Smooth muscle cell (in vitro differentiated cells): ENCODE measurements around the gene GTF2H3. TPM values are rescaled to one million over a fixed set of nuclear protein-coding genes. Genes with fewer than 3 reads are reported as not detected.

Experiments used
- DNase-seq: peaks from one replicate; lab custom pipeline; 2025; ENCODE audit not compliant: unreplicated experiment; lab: John Stamatoyannopoulos, UW
- H2AFZ ChIP-seq: fragments of 200-600 bp; sonication (generic); 2 replicates; pipeline ENCODE4 v1.6.0; 2016; ENCODE audit warnings: antibody characterized with exemption, low read depth, mild to moderate bottlenecking
- H3F3A ChIP-seq: fragments of 200-600 bp; sonication (generic); 2 replicates; pipeline ENCODE4 v1.6.0; 2017; ENCODE audit warnings: antibody characterized with exemption, low read depth
- H3K27ac ChIP-seq: fragments of 200-600 bp; sonication (generic); 2 replicates; pipeline ENCODE4 v1.5.1; 2016; ENCODE audit warnings: low read depth, mild to moderate bottlenecking
- H3K27me3 ChIP-seq: fragments of 200-600 bp; sonication (generic); 2 replicates; pipeline ENCODE4 v1.6.1; 2016; ENCODE audit warnings: low read depth, mild to moderate bottlenecking
- H3K36me3 ChIP-seq: fragments of 200-600 bp; sonication (generic); 2 replicates; pipeline ENCODE4 v1.5.1; 2016; ENCODE audit warnings: low read depth
- H3K4me1 ChIP-seq: fragments of 200-600 bp; sonication (generic); 2 replicates; pipeline ENCODE4 v1.5.1; 2016; ENCODE audit warnings: low read depth
- H3K4me2 ChIP-seq: fragments of 200-600 bp; sonication (generic); 2 replicates; pipeline ENCODE4 v1.6.0; 2016; ENCODE audit warnings: mild to moderate bottlenecking
- H3K4me3 ChIP-seq: fragments of 200-600 bp; sonication (generic); 2 replicates; pipeline ENCODE4 v1.5.1; 2016; ENCODE audit warnings: mild to moderate bottlenecking
- H3K79me2 ChIP-seq: fragments of 200-600 bp; sonication (generic); 2 replicates; pipeline ENCODE4 v1.6.0; 2016; ENCODE audit warnings: low read depth, mild to moderate bottlenecking
- H3K9ac ChIP-seq: fragments of 200-600 bp; sonication (generic); 2 replicates; pipeline ENCODE4 v1.6.0; 2016; ENCODE audit warnings: low read depth
- H3K9me3 ChIP-seq: fragments of 200-600 bp; sonication (generic); replicated peaks from 2 replicates; pipeline ENCODE4 v1.5.1; 2016; ENCODE audit warnings: low read depth
- H4K20me1 ChIP-seq: fragments of 200-600 bp; sonication (generic); 2 replicates; pipeline ENCODE4 v1.6.0; 2016; ENCODE audit warnings: low read depth
- CTCF ChIP-seq: fragments of 200-600 bp; sonication (generic); IDR thresholded peaks from 2 replicates; pipeline ENCODE4 v1.5.1; 2017; ENCODE audit warnings: borderline replicate concordance, mild to moderate bottlenecking, antibody characterized with exemption; ENCODE audit not compliant: insufficient read depth, poor library complexity, severe bottlenecking
- WGBS: methylation state at CpG from one replicate; pipeline ENCODE4 v1.1.7; 2016; ENCODE audit warnings: low lambda C conversion rate; 5-methylcytosine and 5-hydroxymethylcytosine counted together
- polyA plus RNA-seq: library from polyadenylated mRNA; unstranded; fragments of >200 nt; fragmentation: Nextera tagmentation; extraction: Ambion mirVana; gene quantifications from 2 replicates; pipeline ENCODE4 v1.2.1, GENCODE V29; 2016
- total RNA-seq: library from RNA; depleted of rRNA; stranded (reverse); fragments of >200 nt; gene quantifications from 2 replicates; pipeline ENCODE4 v1.2.3, GENCODE V29; 2014

Gene GTF2H3
- total and polyA plus RNA-seq, 2 experiments from 2014 or later = 10.8 to 43.2 TPM

DNA sequence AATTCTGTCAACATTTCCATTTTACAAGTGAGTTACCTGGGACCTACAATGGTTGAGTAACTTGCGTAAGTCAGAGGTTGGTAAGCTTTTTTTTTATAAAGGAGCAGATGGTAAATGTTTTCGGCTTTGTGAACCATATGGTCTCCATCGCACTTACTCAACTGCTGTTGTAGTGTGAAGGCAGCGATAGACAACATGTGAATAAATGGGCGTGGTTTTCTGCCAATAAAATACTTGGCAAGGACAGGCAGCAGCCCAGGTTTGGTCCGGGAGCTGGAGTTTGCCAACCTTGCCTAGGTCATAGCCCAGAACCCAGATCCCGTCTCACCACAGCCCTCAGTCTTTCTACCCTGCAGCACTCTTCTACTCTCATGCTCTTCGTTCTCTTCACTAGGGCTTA lies 25.4 kb upstream of the GTF2H3 start:
- H3K9me3 ChIP-seq = no peaks in the 10 kb centered on the region
- H3K27ac ChIP-seq = no peak overlapping the region
- peaks cover 26% of the 10 kb centered on the region for H3K36me3 ChIP-seq

DNA sequence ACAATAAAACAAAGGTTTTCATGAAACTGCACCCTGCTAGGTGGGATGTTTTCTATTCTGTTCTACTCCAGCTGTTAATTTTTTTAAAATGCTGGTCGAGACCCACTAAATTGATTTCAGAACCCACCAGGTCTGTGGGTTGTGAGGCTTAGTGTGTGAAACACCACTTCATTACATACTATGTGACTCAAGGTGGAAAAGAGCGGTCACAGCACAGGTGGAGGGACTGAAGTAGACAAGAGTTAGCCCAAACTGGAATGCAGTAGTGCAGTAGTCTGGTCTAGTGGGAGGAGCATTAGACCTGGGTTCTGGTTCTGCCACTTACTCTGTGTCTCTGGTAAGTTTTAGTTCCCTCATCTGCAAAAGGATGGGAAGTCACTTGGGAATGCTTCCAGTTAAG lies 19.5 kb upstream of the GTF2H3 start:
- no peaks in the 10 kb centered on the region for H3K9me3 ChIP-seq
- no peak overlapping the region for H3K9ac ChIP-seq
- no peaks in the 10 kb centered on the region for H3F3A ChIP-seq
- peaks cover 6% of the 10 kb centered on the region for H3K79me2 ChIP-seq
- H3K4me1 ChIP-seq = no peaks in the 10 kb centered on the region
- 100% methylated on average over 2 of the region's 2 CpGs for WGBS
- H3K36me3 ChIP-seq = peaks cover 21% of the 10 kb centered on the region
- H2AFZ ChIP-seq = no peak overlapping the region
- H3K27me3 ChIP-seq = no peaks in the 10 kb centered on the region
- H3K4me2 ChIP-seq = no peak overlapping the region
- no peak for TF ChIP-seq CTCF
- no peak overlapping the region for H3K4me3 ChIP-seq
- H3K27ac ChIP-seq = no peak overlapping the region
- no peak for DNase-seq
- H4K20me1 ChIP-seq = no peaks in the 10 kb centered on the region

More for the DNA sequence above, 25.4 kb upstream of the GTF2H3 start:
- no peak for DNase-seq
- Histone ChIP-seq H2AFZ (no peak overlapping the region), H3K9ac (no peak overlapping the region), H4K20me1 (no peaks in the 10 kb centered on the region), H3K4me1 (no peaks in the 10 kb centered on the region), H3K4me2 (no peak overlapping the region), H3K27me3 (no peaks in the 10 kb centered on the region), H3K4me3 (no peak overlapping the region), H3F3A (no peaks in the 10 kb centered on the region), H3K79me2 (peaks cover 42% of the 10 kb centered on the region)
- no peak for TF ChIP-seq CTCF
- 95% methylated on average over 8 of the region's 8 CpGs for WGBS

DNA sequence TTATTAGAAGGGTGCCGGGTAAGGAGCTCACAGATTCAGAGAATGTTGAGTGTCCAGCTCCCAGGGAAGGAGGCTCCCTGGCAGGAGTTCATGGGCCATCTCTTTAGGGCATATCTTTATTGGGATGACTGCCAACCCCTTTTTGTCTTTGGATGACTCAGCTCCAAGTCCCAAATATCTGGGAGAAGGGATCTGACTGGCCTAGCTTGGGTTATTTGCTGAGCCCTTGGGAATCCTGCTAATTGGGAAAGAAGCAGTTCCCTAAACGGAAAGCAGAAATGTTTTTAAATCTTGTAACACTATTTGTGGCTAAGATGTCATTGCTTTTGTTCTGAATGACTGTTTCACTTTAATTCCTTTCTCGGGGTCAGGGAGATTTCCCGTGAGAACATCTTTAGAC lies 19.1 kb upstream of the GTF2H3 start:
- Histone ChIP-seq H3K27me3 (no peaks in the 10 kb centered on the region), H3K9ac (no peak overlapping the region), H3K36me3 (peaks cover 23% of the 10 kb centered on the region), H4K20me1 (no peaks in the 10 kb centered on the region), H3K4me2 (no peak overlapping the region), H3K4me3 (no peak overlapping the region), H3K4me1 (no peaks in the 10 kb centered on the region), H2AFZ (no peak overlapping the region), H3K79me2 (peaks cover 6% of the 10 kb centered on the region), H3K9me3 (no peaks in the 10 kb centered on the region), H3F3A (no peaks in the 10 kb centered on the region), H3K27ac (no peak overlapping the region)
- WGBS = 59% methylated on average over 4 of the region's 4 CpGs
- no peak for DNase-seq
- no peak for TF ChIP-seq CTCF

DNA sequence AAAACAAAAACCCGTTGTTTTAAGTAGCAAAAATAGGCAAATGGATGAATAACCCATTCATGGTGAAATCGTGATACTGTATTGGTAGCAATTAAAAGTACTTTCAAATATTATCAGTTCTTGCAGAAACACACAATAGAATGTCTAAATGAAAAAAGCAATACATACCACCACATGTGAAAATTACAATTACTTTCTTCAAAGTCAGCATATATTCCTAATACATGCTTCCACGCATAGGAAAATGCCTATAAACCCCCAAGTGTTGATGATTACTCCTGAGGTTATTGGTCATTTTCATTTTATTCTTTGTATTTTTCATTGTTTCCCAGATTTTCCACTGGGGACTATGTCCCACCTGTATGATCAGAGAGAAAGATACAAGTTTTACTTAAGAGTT lies 16.5 kb upstream of the GTF2H3 start:
- H2AFZ ChIP-seq = no peak overlapping the region
- no peak for DNase-seq
- H4K20me1 ChIP-seq = no peaks in the 10 kb centered on the region
- H3K36me3 ChIP-seq = peaks cover 29% of the 10 kb centered on the region
- H3F3A ChIP-seq = peaks cover 7% of the 10 kb centered on the region
- no peaks in the 10 kb centered on the region for H3K4me1 ChIP-seq
- H3K9ac ChIP-seq = no peak overlapping the region
- no peak overlapping the region for H3K4me3 ChIP-seq
- H3K9me3 ChIP-seq = no peaks in the 10 kb centered on the region
- H3K27ac ChIP-seq = no peak overlapping the region
- TF ChIP-seq CTCF = no peak
- H3K27me3 ChIP-seq = no peaks in the 10 kb centered on the region
- WGBS = 93% methylated on average over 3 of the region's 3 CpGs
- no peaks in the 10 kb centered on the region for H3K79me2 ChIP-seq
- no peak overlapping the region for H3K4me2 ChIP-seq
